ENCODE data around the gene GPC6. TPM values are rescaled to one million over a fixed set of nuclear protein-coding genes. Genes with fewer than 3 reads are reported as not detected.

Gene GPC6
- total and polyA plus RNA-seq, 9 of the 15 experiments (the other 6 are each of a cell fraction or from before 2014, with no cell fraction given), result under 0.01 to 0.20 (median 0.01) TPM; not detected in 4

- Histone ChIP-seq H3K9ac (ENCODE audit: insufficient read depth in 1 of 2, low read depth in 2 of 2, low read length in 2 of 2) (no peak overlapping the region), H3K4me1 (replicated peaks in 1 of 2; ENCODE audit: control insufficient read depth in 2 of 2, insufficient read depth in 2 of 2, low read length in 2 of 2) (no peaks in the 10 kb centered on the region), H3K27me3 (ENCODE audit: control insufficient read depth in 2 of 2, insufficient read depth in 2 of 2, low read length in 2 of 2) (no peaks in the 10 kb centered on the region), H2AFZ (ENCODE audit: low read depth, low read length) (no peak overlapping the region), H3K4me3 (no peak overlapping the region), H3K36me3 (ENCODE audit: control insufficient read depth, insufficient read depth, low read length) (no peaks in the 10 kb centered on the region), H4K20me1 (replicated peaks; ENCODE audit: control insufficient read depth, insufficient read depth, low read length) (no peaks in the 10 kb centered on the region), H3K9me1 (ENCODE audit: control insufficient read depth, insufficient read depth, low read length) (no peaks in the 10 kb centered on the region), H3K9me3 (replicated peaks; ENCODE audit: control insufficient read depth, insufficient read depth, low read depth, low read length) (no peaks in the 10 kb centered on the region), H3K4me2 (ENCODE audit: insufficient read depth, low read length) (no peak overlapping the region), H3K79me2 (ENCODE audit: control insufficient read depth, insufficient read depth, low read length) (no peaks in the 10 kb centered on the region), H3K27ac (ENCODE audit: extremely low read depth, low read depth, low read length) (no peak overlapping the region)
- ChIA-PET CTCF (ENCODE audit: low intra/inter-chr PET ratio) (no interaction called here), POLR2A (no interaction called here)
- in situ Hi-C loops (cut with MboI), result no loop called here
- intact Hi-C loops (cut with micrococcal nuclease), result no loop called here
- BruUV-seq (replicated peaks), result no TSS peak
- TF ChIP-seq ID3 (CRISPR knock-in tag; IDR thresholded peaks at IDR 0.05) (no peak), ID3 (tag; IDR thresholded peaks at IDR 0.05) (no peak), DACH1 (IDR thresholded peaks at IDR 0.05; ENCODE audit: partially characterized antibody) (no peak), ZNF197 (CRISPR knock-in tag; IDR thresholded peaks at IDR 0.05; ENCODE audit: low read depth) (no peak), FOXK1 (CRISPR knock-in tag; IDR thresholded peaks at IDR 0.05; ENCODE audit: borderline replicate concordance) (no peak), ZNF699 (CRISPR knock-in tag; IDR thresholded peaks at IDR 0.05; ENCODE audit: insufficient replicate concordance) (no peak), CREM (IDR thresholded peaks at IDR 0.05; ENCODE audit: low read depth) (no peak), ERF (CRISPR knock-in tag; IDR thresholded peaks at IDR 0.05) (no peak), RBM22 (IDR thresholded peaks at IDR 0.05; ENCODE audit: low read depth, low read length, poor library complexity, severe bottlenecking) (no peak), SNRNP70 (optimal IDR thresholded peaks at IDR 0.05; ENCODE audit: low read depth, low read length) (no peak), ZNF639 (CRISPR knock-in tag; conservative IDR thresholded peaks at IDR 0.05 in 1 of 2, IDR thresholded peaks at IDR 0.05 in 1 of 2) (no peak)
- TF ChIP-seq, protein P1, sequence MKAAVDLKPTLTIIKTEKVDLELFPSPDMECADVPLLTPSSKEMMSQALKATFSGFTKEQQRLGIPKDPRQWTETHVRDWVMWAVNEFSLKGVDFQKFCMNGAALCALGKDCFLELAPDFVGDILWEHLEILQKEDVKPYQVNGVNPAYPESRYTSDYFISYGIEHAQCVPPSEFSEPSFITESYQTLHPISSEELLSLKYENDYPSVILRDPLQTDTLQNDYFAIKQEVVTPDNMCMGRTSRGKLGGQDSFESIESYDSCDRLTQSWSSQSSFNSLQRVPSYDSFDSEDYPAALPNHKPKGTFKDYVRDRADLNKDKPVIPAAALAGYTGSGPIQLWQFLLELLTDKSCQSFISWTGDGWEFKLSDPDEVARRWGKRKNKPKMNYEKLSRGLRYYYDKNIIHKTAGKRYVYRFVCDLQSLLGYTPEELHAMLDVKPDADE (conservative IDR thresholded peaks at IDR 0.05; ENCODE audit: control insufficient read depth, low read depth, low read length), result no peak
- WGBS (ENCODE audit: insufficient coverage, low coverage, missing lambda C conversion rate), result 0% methylated on average over 3 of the region's 3 CpGs
- FAIRE-seq, result no peak
- no peak for ATAC-seq
- no peak for DNase-seq (ENCODE audit: extremely low read depth in 1 of 4, low spot score in 3 of 4)
These were observed 640.9 kb downstream of the GPC6 start for GRCh38 chr13:93867481-93867880.
